K562 (cell line): ENCODE data around the gene POLR3A. TPM values are rescaled to one million over a fixed set of nuclear protein-coding genes. Genes with fewer than 3 reads are reported as not detected.

Source experiments
- CXXC5 ChIP-seq: fragments of 250-450 bp; sonication (Bioruptor Pico); IDR thresholded peaks from 2 replicates; pipeline ENCODE4 v1.8.0; 2022; ENCODE audit warnings: inconsistent platforms, mild to moderate bottlenecking, moderate library complexity
- FOXA3 ChIP-seq, 2 experiments: fragments of 450-650 bp in 1 of 2; sonication (generic) in 1 of 2; formaldehyde crosslinking; IDR thresholded peaks in 1 of 2; conservative IDR thresholded peaks in 1 of 2; 2 replicates each; pipeline versions ENCODE4 v1.4.0 to v1.8.0; 2020 to 2022; ENCODE audit warnings: mild to moderate bottlenecking in 2 of 2, missing genetic modification reagents in 1 of 2
- HIVEP1 ChIP-seq: fragments of 250-450 bp; sonication (Bioruptor Pico); IDR thresholded peaks from 2 replicates; pipeline ENCODE4 v1.4.0; 2020; ENCODE audit warnings: mild to moderate bottlenecking
- IRF2 ChIP-seq: sonication (generic); formaldehyde crosslinking; IDR thresholded peaks from 2 replicates; pipeline ENCODE4 v1.8.1; 2022; ENCODE audit warnings: mild to moderate bottlenecking, missing genetic modification reagents
- NR2C1 ChIP-seq, 2 experiments: fragments of 450-650 bp; IDR thresholded peaks; 2 replicates each; pipeline ENCODE4 v1.6.1; 2017; ENCODE audit warnings: mild to moderate bottlenecking in 2 of 2, antibody characterized with exemption in 1 of 2, inconsistent platforms in 1 of 2, missing compliant biosample characterization in 1 of 2, missing genetic modification characterization in 1 of 2
- NR2F6 ChIP-seq: fragments of 450-650 bp; formaldehyde crosslinking; IDR thresholded peaks from 2 replicates; pipeline ENCODE4 v1.4.0; 2020; ENCODE audit warnings: mild to moderate bottlenecking
- POLR2A ChIP-seq: fragments of 450-650 bp; conservative IDR thresholded peaks from 2 replicates; pipeline ENCODE4 v1.6.1; 2016
- POLR2B ChIP-seq: fragments of 450-650 bp; IDR thresholded peaks from 2 replicates; pipeline ENCODE4 v1.6.1; 2018; ENCODE audit warnings: low read depth; ENCODE audit not compliant: partially characterized antibody
- SIX5 ChIP-seq, 2 experiments: IDR thresholded peaks; 2 replicates each; pipeline ENCODE4 v1.6.1; 2011; ENCODE audit warnings: low read length in 2 of 2, borderline replicate concordance in 1 of 2, low read depth in 1 of 2, mild to moderate bottlenecking in 1 of 2, moderate library complexity in 1 of 2; ENCODE audit not compliant: insufficient read depth in 1 of 2
- SMARCC2 ChIP-seq: fragments of 450-650 bp; IDR thresholded peaks from 2 replicates; pipeline ENCODE4 v1.6.1; 2017; ENCODE audit warnings: antibody characterized with exemption, moderate library complexity, mild to moderate bottlenecking, low read depth
- SRSF3 ChIP-seq: fragments of 200-400 bp; formaldehyde crosslinking; IDR thresholded peaks from 2 replicates; pipeline ENCODE4 v1.6.1; 2016; ENCODE audit warnings: mild to moderate bottlenecking, low read length, moderate library complexity; ENCODE audit not compliant: insufficient read depth
- ZNF184 ChIP-seq: sonication (generic); formaldehyde crosslinking; IDR thresholded peaks from 2 replicates; pipeline ENCODE4 v1.5.0; 2020; ENCODE audit warnings: missing genetic modification reagents
- ZNF57 ChIP-seq: fragments of 450-650 bp; formaldehyde crosslinking; IDR thresholded peaks from 2 replicates; pipeline ENCODE4 v1.4.0; 2020; ENCODE audit warnings: mild to moderate bottlenecking, moderate library complexity
- ZNF77 ChIP-seq: fragments of 250-450 bp; sonication (Bioruptor Pico); IDR thresholded peaks from 2 replicates; pipeline ENCODE4 v1.5.0; 2020
- polyA plus RNA-seq, 8 experiments: library from polyadenylated mRNA; depleted of rRNA in 4 of 8; stranded (reverse) in 5 of 8; unstranded in 3 of 8; fragments of >200 nt; fragmentation: Nextera tagmentation in 2 of 8; fragmentation: Illumina TruSeq in 1 of 8; extraction: Ambion mirVana in 2 of 8; extraction: Trizol in 1 of 8; gene quantifications; 2 replicates each; pipeline versions ENCODE4 v1.2.1 to v1.2.3, GENCODE V29; 2011 to 2014; ENCODE audit warnings: inconsistent platforms in 1 of 8, missing spikeins in 1 of 8
- total RNA-seq, 7 experiments: library from RNA; depleted of rRNA in 6 of 7; stranded (reverse); fragments of >200 nt in 6 of 7; fragmentation: Illumina TruSeq in 2 of 7; extraction: Trizol in 2 of 7; gene quantifications; 2 replicates each; pipeline versions ENCODE4 v1.2.1 to v1.2.3, GENCODE V29; 2011 to 2021; ENCODE audit warnings: low replicate concordance in 1 of 7
- TF ChIP-seq, protein P1 (sequence below): fragments of 450-650 bp; IDR thresholded peaks from 2 replicates; pipeline ENCODE4 v1.6.1; 2016; ENCODE audit warnings: antibody characterized with exemption
- TF ChIP-seq, protein P2 (sequence below), 2 experiments: IDR thresholded peaks in 1 of 2; conservative IDR thresholded peaks in 1 of 2; 2 replicates each; pipeline ENCODE4 v1.6.1; 2016; ENCODE audit warnings: low read depth in 2 of 2, mild to moderate bottlenecking in 1 of 2, missing compliant biosample characterization in 1 of 2, missing genetic modification characterization in 1 of 2, moderate library complexity in 1 of 2
- TF ChIP-seq, protein P3 (sequence below): sonication (generic); IDR thresholded peaks from 2 replicates; pipeline ENCODE4 v1.6.1; 2016
- TF ChIP-seq, protein P4 (sequence below): fragments of 450-650 bp; IDR thresholded peaks from 2 replicates; pipeline ENCODE4 v1.7.1; 2018; ENCODE audit warnings: mild to moderate bottlenecking, low read depth; ENCODE audit not compliant: partially characterized antibody

POLR3A gene
- total and polyA plus RNA-seq, 9 of the 15 experiments (the other 6 are each of a cell fraction or from before 2014, with no cell fraction given) = 14.9 to 37.0 (median 26.7) TPM

DNA sequence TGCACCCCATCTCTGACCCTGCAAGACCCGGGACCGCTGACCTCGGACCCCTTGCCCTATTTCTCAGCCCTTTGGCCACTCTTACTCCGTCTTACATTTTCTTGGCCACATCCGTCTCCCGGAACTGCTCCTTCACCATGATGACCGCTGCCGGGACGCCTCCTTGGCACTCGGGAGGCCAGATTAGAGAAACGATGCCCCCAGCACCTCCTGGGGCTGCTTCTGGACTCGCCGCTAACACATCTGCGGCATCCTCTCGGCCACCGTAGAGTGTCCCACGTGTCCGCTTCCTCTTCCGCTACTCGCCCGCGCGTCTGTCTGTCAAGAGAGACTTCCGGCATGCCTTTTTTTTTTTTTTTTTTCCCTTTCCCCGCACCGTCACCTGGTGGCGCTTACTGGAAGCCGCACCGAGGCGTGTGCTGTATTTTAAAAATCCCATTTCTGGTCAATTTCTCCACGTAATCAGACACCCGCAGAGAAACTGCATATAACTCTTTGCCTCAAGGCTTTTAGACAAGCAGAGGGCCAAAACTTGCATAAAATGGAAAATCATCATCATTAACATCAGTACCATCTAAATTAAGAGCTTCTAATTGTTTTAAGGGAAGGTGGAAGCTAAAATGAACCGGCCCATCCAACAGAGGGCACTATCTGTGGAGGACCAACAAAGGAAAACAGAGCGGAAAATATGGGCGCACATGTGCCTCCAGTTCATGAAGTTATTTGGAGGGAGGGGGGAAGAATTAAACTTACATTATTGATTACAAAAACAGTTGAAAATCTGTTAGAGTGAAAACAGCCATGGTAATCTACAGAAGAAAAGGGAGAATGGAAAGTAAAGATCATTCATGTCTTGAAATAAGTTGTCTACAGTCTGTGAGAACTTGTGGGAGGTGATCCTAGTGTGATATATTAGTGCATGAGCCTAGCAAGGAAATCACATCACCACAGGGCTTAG lies at the start of gene POLR3A (continued):
- no peak for TF ChIP-seq SRSF3
- TF ChIP-seq FOXA3 (CRISPR knock-in tag; conservative IDR thresholded peaks at IDR 0.05 in 1 of 2, IDR thresholded peaks at IDR 0.05 in 1 of 2) = peak in 1 of 2 experiments; percentile 46; a peak in 2 of 4 replicates
- peak; percentile 66 for TF ChIP-seq POLR2B
- peak; percentile 50; the same call in 1 of the 2 replicates for TF ChIP-seq ZNF57 (CRISPR knock-in tag)
- TF ChIP-seq SMARCC2 = peak; percentile 39; the same call in 1 of the 2 replicates
- TF ChIP-seq, protein P1, sequence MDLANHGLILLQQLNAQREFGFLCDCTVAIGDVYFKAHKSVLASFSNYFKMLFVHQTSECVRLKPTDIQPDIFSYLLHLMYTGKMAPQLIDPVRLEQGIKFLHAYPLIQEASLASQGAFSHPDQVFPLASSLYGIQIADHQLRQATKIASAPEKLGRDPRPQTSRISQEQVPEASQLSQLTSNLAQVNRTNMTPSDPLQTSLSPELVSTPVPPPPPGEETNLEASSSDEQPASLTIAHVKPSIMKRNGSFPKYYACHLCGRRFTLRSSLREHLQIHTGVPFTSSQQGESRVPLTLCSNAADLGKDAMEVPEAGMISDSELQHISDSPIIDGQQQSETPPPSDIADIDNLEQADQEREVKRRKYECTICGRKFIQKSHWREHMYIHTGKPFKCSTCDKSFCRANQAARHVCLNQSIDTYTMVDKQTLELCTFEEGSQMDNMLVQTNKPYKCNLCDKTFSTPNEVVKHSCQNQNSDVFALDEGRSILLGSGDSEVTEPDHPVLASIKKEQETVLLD = no peak
- TF ChIP-seq POLR2A = peak; percentile 92
- no peak for TF ChIP-seq IRF2
- TF ChIP-seq, protein P2, sequence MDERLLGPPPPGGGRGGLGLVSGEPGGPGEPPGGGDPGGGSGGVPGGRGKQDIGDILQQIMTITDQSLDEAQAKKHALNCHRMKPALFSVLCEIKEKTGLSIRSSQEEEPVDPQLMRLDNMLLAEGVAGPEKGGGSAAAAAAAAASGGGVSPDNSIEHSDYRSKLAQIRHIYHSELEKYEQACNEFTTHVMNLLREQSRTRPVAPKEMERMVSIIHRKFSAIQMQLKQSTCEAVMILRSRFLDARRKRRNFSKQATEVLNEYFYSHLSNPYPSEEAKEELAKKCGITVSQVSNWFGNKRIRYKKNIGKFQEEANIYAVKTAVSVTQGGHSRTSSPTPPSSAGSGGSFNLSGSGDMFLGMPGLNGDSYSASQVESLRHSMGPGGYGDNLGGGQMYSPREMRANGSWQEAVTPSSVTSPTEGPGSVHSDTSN (CRISPR knock-in tag; IDR thresholded peaks at IDR 0.05; ENCODE audit: low read depth) = peak; percentile 89
- TF ChIP-seq, protein P2 (tag; conservative IDR thresholded peaks at IDR 0.05; ENCODE audit: low read depth) = peak; percentile 100
- peak; percentile 77; the same call in 1 of the 2 replicates for TF ChIP-seq NR2F6 (CRISPR knock-in tag)
- TF ChIP-seq ZNF77 = no peak
- TF ChIP-seq SIX5 (IDR thresholded peaks at IDR 0.05; ENCODE audit: borderline replicate concordance in 1 of 2, insufficient read depth in 1 of 2, low read depth in 1 of 2, low read length in 2 of 2) = peak in 1 of 2 experiments; percentile 11; a peak in 1 of 4 replicates
- TF ChIP-seq, protein P3, sequence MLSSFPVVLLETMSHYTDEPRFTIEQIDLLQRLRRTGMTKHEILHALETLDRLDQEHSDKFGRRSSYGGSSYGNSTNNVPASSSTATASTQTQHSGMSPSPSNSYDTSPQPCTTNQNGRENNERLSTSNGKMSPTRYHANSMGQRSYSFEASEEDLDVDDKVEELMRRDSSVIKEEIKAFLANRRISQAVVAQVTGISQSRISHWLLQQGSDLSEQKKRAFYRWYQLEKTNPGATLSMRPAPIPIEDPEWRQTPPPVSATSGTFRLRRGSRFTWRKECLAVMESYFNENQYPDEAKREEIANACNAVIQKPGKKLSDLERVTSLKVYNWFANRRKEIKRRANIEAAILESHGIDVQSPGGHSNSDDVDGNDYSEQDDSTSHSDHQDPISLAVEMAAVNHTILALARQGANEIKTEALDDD = no peak
- TF ChIP-seq HIVEP1 = 0 out of 2 replicates have a peak, but pooled peaks have one; percentile 44
- TF ChIP-seq, protein P4, sequence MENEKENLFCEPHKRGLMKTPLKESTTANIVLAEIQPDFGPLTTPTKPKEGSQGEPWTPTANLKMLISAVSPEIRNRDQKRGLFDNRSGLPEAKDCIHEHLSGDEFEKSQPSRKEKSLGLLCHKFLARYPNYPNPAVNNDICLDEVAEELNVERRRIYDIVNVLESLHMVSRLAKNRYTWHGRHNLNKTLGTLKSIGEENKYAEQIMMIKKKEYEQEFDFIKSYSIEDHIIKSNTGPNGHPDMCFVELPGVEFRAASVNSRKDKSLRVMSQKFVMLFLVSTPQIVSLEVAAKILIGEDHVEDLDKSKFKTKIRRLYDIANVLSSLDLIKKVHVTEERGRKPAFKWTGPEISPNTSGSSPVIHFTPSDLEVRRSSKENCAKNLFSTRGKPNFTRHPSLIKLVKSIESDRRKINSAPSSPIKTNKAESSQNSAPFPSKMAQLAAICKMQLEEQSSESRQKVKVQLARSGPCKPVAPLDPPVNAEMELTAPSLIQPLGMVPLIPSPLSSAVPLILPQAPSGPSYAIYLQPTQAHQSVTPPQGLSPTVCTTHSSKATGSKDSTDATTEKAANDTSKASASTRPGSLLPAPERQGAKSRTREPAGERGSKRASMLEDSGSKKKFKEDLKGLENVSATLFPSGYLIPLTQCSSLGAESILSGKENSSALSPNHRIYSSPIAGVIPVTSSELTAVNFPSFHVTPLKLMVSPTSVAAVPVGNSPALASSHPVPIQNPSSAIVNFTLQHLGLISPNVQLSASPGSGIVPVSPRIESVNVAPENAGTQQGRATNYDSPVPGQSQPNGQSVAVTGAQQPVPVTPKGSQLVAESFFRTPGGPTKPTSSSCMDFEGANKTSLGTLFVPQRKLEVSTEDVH = peak; percentile 92
- TF ChIP-seq CXXC5 (CRISPR knock-in tag) = peak; percentile 92
- TF ChIP-seq ZNF184 (CRISPR knock-in tag) = no peak
- peak; percentile 33; the same call in 1 of the 2 replicates for TF ChIP-seq NR2C1 (IDR thresholded peaks at IDR 0.05)
- TF ChIP-seq NR2C1 (tag; IDR thresholded peaks at IDR 0.05) = peak; percentile 59
